Spleen (tissue), 7 donors: ENCODE results near the gene OSBPL9.

ENCODE experiments used
- POLR2A ChIP-seq, 3 donors: fragments of 450-650 bp; IDR thresholded peaks; one replicate each; pipeline ENCODE4 v1.5.1; 2017; ENCODE audit warnings: antibody characterized with exemption in 3 of 3, mild to moderate bottlenecking in 1 of 3
- POLR2AphosphoS5 ChIP-seq, 3 donors: sonication (generic); formaldehyde crosslinking; IDR thresholded peaks; one replicate each; pipeline ENCODE4 v1.5.1; 2017; ENCODE audit warnings: antibody characterized with exemption in 3 of 3
- TF ChIP-seq, protein P1 (sequence below), 11 experiments: fragments of 200-600 bp in 7 of 11; fragments of 450-650 bp in 4 of 11; sonication (generic) in 4 of 11; IDR thresholded peaks in 8 of 11; conservative IDR thresholded peaks in 3 of 11; 1 replicate in 7 of 11; 2 replicates in 4 of 11; pipeline versions ENCODE4 v1.4.0 to v1.8.0; 2016 to 2021; ENCODE audit warnings: antibody characterized with exemption in 11 of 11, inconsistent platforms in 4 of 11, mild to moderate bottlenecking in 1 of 11
- donor health status: DM: no; HTN: no; CAD: no; lungs with moderate emphysema.
- donor health status: DM: no; HTN: no; CAD: no.
- donor health status: DM: no; HTN: no; CAD: no.

DNA sequence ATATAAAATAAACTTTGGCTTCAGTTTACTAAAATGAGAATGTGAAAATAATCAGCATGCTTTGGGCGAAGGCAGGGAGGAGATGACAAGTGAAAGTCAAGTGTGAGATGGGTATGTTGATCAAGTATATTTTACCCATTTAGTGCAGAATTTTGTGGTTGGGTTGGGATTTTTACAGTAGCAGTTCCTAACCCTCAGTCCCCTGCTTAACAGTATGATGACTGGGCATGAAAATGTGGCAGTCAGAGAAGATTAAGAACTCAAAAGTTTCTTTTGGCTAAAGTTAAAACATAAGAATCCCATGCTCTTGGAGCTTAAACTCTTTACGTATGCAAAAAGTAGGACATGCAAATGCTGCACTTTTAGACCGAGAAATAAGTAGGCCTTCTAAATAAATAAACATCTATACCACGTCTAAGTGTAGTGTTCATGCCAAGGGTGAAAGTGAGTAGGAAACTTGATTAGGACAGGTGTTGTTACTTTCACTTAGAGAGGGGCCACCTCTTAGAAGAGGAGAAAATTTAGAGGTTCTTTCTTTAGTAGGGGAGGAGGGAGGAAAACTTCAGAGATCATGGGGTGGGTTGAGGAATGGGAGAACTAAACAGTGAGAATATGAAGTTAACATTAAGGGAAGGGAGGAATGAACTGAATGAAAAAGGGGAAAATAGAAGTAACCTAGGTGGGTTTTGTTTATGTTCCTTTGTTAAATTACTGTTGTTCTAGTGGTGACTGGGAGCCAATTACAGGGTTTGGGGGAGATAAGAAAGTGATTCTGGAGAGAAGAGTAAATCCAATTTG is 127.8 kb downstream of the OSBPL9 start:
- TF ChIP-seq, protein P1, sequence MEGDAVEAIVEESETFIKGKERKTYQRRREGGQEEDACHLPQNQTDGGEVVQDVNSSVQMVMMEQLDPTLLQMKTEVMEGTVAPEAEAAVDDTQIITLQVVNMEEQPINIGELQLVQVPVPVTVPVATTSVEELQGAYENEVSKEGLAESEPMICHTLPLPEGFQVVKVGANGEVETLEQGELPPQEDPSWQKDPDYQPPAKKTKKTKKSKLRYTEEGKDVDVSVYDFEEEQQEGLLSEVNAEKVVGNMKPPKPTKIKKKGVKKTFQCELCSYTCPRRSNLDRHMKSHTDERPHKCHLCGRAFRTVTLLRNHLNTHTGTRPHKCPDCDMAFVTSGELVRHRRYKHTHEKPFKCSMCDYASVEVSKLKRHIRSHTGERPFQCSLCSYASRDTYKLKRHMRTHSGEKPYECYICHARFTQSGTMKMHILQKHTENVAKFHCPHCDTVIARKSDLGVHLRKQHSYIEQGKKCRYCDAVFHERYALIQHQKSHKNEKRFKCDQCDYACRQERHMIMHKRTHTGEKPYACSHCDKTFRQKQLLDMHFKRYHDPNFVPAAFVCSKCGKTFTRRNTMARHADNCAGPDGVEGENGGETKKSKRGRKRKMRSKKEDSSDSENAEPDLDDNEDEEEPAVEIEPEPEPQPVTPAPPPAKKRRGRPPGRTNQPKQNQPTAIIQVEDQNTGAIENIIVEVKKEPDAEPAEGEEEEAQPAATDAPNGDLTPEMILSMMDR (IDR thresholded peaks at IDR 0.05 in 8 of 11, conservative IDR thresholded peaks at IDR 0.05 in 3 of 11): no peak
- no peak for TF ChIP-seq POLR2A (IDR thresholded peaks at IDR 0.05)
- no peak for TF ChIP-seq POLR2AphosphoS5 (IDR thresholded peaks at IDR 0.05)
